Activated CD4-positive, CD25-positive, alpha-beta regulatory T cell (primary cell): Measurements from ENCODE around the gene TEKT5.
A peak's percentile ranks its signal among the peaks of the same experiment; 100 is the strongest.
"Not testable (repeated sequence)": the region's sequence is repeated elsewhere in the genome, so short reads cannot be mapped to it uniquely, and the experiment has no call there.

Experiments used
- DNase-seq, 4 experiments: peaks; one replicate each; lab custom pipeline; 2025; lab: John Stamatoyannopoulos, UW

Gene TEKT5

DNA sequence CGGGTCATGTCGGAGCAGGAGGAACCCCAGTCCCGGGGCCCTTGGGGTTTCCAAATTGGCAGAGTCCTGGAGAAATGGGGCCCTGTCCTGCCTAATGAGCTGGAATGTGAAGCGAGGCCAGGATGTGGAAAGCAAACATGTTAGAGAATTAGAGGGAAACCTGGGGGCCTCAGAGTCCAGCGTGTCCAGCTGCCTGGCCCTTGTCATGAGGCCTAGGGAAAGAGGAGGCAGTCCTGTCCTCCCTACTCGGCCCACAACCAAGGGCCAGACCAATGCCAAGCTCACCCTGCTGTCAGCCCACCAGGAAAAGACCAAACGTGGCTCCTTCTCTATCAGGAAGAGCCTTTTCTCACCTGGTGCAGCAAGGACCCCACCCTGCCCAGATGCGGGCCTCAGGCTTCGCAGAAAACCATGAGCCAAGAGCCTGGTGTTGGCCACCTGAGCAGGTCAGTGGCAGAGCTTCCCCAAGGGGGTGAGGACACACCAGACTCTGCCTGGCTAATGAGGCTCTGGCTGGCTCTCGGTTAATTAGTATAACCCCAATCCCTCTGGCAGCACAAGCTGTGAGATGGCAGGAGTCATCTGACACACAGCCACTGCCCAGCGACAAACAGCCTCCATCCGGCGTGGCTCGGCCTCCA, 10.1 kb downstream of the TEKT5 start:
- DNase-seq: no peak

DNA sequence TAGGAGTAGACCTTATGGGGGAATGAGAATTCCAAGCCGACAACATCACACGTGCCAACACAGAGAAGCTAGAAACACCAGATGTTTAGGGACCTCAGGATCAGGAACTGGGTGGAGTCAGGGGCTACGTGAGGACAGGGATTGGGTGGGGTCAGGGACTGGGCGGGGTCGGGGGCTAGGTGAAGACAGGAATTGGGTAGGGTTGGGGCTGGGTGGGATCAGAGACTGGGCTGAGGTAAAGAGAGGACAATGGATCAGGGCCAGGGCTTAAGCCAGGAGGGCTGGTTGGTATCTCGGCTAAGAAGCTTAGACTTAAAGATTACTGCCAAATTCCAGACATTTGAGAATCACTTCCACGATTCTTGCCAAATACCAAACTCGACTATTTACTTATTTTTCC, 11.6 kb downstream of the TEKT5 start:
- DNase-seq: no peak

DNA sequence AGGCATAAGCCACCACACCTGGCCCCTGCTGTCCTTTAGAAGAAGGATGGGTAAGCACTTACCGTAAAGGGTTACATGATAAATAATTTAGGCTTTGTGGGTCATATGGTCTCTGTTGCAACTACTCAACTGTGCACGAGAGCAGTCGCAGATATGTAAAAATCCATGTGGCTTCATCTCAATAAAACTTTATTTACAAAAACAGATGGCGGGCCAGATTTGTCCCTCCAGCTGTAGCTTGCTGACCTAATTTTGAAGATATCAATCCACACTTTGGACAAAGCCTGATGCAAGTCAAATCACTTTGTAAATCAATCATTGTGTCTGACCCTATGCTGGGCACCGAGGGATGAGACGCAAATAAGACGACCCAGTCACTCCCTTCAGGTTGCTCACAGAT, 12.1 kb downstream of the TEKT5 start:
- no peak for DNase-seq

DNA sequence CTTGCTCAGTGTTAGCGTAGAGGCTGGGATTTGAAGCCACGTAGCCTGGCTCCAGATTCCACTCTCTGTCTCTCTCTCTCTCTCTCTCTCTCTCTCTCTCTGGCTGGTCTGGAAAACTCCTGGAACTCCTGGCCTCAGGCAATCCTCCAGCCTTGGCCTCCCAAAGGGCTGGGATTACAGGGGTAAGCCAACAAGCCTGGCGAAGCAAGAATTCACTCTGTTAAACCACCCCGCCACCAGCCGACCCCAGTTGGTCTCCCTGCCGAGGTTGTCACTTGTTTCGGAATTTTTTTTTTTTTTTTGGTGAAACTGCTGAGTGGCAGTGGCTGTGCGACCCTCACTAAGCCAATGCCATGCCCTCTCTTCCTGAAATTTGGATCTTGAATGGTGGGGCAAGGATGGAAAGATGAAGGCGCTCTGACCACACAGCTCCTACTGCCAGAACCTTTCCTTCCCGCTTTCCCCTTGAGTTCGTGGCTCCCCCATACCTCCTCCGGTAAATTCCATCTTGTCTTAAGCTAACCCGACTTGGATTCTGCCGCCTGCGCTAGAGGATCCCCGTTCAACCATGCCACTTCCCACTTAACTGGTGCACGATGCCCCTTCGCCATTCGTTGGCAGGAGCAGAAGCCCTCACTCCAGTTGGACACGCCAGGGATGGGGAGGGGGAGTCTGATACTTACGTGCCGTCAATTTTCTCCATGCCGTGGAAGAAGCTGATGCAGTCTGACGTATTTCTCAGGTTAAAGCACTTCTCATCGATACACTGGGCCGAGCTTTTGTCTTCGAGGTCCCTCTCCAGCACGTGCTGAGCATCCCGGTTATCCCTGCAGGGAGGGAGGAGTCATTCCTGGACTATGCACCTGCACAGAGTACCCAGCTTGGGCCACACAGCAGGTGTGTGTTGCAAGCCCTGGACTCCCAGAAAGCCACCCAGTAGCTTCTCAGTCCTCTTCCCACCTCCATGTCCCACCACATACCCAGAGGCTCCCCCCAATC, 13.1 kb downstream of the TEKT5 start:
- DNase-seq: no peak

- no peak for DNase-seq
Measured at GRCh38 chr16:10679921-10680320, 14.8 kb downstream of the TEKT5 start.

DNA sequence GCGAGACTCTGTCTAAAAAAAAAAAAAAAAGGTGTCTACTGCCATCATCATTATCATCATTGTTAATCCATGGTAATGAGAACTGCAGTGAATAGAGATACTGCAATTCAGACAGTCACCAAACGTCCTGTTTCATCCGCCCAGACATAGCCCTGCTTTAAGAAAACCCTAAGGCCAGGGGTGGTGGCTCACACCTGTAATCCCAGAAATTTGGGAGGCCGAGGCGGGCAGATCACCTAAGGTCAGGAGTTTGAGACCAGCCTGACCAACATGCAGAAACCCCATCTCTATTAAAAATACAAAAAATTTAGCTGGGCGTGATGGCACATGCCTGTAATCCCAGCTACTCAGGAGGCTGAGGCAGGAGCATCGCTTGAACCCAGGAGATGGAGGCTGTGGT, 15.3 kb downstream of the TEKT5 start:
- not testable (repeated sequence) for DNase-seq

- no peak for DNase-seq
Measured at GRCh38 chr16:10678655-10679054, 16.1 kb downstream of the TEKT5 start.

- DNase-seq: no peak
Measured at GRCh38 chr16:10676284-10676683, 18.4 kb downstream of the TEKT5 start.

GRCh38 chr16:10675861-10676260, 18.9 kb downstream of the TEKT5 start:
- DNase-seq: no peak

DNA sequence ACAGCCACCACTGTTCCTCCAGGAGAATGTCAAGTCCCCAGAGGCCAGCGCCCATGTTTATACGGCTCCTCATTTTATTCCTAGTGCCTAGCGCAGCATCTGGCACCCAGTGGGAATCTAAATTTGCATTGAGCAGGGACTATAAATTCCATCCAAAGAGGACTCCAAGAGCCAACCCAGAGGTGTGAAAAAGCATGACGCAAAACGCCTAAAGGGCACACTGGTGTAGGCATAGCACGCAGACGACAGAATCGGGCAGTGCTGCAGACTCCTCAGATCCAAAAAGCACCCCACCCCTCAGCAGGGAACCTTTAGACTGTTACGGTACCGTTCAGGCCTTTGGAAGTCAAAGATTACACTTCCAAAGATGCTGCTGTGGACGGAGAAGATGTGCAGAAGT, 19.5 kb downstream of the TEKT5 start:
- DNase-seq: no peak

- no peak for DNase-seq
Measured at GRCh38 chr16:10671729-10672128, 23.0 kb downstream of the TEKT5 start.

- DNase-seq: no peak
Measured at GRCh38 chr16:10669791-10670190, 24.9 kb downstream of the TEKT5 start.

- DNase-seq: peak in 1 of 4 experiments; percentile 2
Measured at GRCh38 chr16:10668322-10669045, 26.2 kb downstream of the TEKT5 start.

DNA sequence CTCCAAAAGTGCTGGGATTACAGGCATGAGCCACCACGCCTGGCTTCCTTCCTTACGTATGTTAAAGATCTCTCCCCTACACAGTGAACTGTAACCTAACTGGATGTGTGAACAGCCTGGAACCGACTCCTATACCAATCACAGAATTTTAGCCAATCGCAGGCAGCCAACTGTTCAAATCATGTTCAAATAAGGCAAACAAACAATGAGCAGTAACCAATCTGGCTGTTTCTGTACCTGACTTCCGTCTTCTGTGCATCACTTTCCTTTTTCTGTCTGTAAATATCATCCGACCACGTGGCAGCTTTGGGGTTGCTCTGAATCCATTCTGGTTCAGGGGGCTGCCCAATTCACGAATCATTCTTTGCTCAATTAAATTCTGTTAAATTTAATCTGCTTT, 27.5 kb downstream of the TEKT5 start:
- DNase-seq: no peak

DNA sequence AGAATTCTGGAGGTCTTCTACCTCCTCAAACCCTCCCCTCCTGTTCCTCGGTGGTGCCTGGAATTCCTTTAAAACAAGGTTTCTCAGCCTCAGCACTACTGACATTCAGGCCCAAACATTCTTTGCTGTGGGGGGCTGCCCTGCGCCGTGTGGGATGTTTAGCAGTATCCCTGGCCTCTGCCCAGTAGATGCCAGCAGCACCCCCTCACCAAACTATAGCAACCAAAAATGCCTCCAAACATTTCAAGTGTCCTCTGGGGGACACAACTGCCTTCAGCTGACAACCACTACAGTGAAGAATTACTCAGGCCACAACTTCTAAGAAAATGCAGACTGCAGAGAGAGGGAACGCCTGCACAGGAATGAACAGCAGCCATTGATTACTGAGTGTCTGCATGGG, 28.4 kb downstream of the TEKT5 start:
- no peak for DNase-seq

- DNase-seq: no peak
Measured at GRCh38 chr16:10665166-10665565, 29.6 kb downstream of the TEKT5 start.

- DNase-seq: no peak
Measured at GRCh38 chr16:10664720-10665126, 30.0 kb downstream of the TEKT5 start.

- DNase-seq: no peak
Measured at GRCh38 chr16:10663744-10664143, 31.0 kb downstream of the TEKT5 start.

GRCh38 chr16:10663146-10663545, 31.6 kb downstream of the TEKT5 start:
- no peak for DNase-seq

- no peak for DNase-seq
Measured at GRCh38 chr16:10662212-10662611, 32.5 kb downstream of the TEKT5 start.

GRCh38 chr16:10661737-10662136, 33.0 kb downstream of the TEKT5 start:
- no peak for DNase-seq

DNA sequence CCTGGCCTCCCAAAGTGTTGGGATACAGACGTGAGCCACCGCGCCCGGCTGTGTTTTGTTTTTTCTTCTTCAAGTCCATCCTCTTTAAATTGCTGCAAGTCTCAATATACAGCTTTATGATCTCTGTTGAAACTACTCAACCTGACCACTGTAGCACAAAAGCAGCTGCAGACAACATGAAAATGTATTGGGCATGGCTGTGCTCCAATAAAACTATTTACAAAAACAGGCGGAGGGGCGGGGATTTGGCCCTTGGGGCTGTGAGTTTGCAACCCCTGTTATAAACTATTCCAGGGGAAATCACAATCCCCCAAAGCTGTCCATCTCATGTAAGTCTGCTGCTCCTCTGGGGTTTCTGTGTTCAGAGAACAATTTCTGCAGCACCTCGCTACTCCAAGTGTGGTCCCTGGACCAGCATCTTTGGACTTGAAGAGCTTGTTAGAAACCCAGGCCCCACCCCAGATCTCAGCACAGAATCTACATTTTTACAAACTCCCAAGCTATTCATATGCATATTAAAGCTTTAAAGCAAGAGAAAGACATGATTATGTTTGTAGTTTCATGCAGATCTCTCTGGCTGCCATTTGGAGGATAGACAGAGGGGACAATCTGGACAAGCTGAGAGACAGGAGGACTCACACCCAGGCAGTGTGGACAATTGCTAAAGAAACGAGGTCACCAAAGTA, 33.6 kb downstream of the TEKT5 start:
- DNase-seq: no peak
